Peyer's patch (tissue), 4 donors: ENCODE results near the gene SLC23A1.

Source experiments
- CTCF ChIP-seq, 6 experiments: fragments of 450-650 bp in 4 of 6; fragments of 200-600 bp in 2 of 6; sonication (generic) in 1 of 6; IDR thresholded peaks; one replicate each; pipeline ENCODE4 v1.5.1; 2017 to 2019; ENCODE audit warnings: antibody characterized with exemption in 6 of 6, mild to moderate bottlenecking in 3 of 6, moderate library complexity in 1 of 6
- POLR2A ChIP-seq, 2 donors: fragments of 450-650 bp; IDR thresholded peaks; one replicate each; pipeline ENCODE4 v1.5.1; 2017; ENCODE audit warnings: antibody characterized with exemption in 2 of 2, mild to moderate bottlenecking in 2 of 2, moderate library complexity in 2 of 2

GRCh38 chr5:139394654-139395566 is 11.8 kb upstream of the SLC23A1 start, which contains the start of gene PROB1:
- TF ChIP-seq CTCF (IDR thresholded peaks at IDR 0.05) (no peak), POLR2A (IDR thresholded peaks at IDR 0.05) (no peak)
